Endothelial cell of hepatic sinusoid (primary cell): ENCODE results near the gene MAN1A1.

Source experiments
- in situ Hi-C: cut with HindIII; loops from 2 replicates; pipeline ENCODE4 v1.10.0; 2017; ENCODE audit warnings: low sequenced_read_pairs

MAN1A1 gene

GRCh38 chr6:119152187-119152586 is 197.4 kb downstream of the MAN1A1 start:
- in situ Hi-C loops: no loop called here

- in situ Hi-C loops: no loop called here
Measured at GRCh38 chr6:119148825-119149525, 200.6 kb downstream of the MAN1A1 start.

- in situ Hi-C loops: no loop called here
Measured at GRCh38 chr6:119148098-119148824, 201.3 kb downstream of the MAN1A1 start.

GRCh38 chr6:119147101-119148053 is 202.2 kb downstream of the MAN1A1 start:
- in situ Hi-C loops: no loop called here

GRCh38 chr6:119145111-119145510 is 204.4 kb downstream of the MAN1A1 start:
- in situ Hi-C loops: no loop called here

GRCh38 chr6:119142637-119143036 is 206.9 kb downstream of the MAN1A1 start:
- in situ Hi-C loops: no loop called here

- in situ Hi-C loops: no loop called here
Measured at GRCh38 chr6:119142041-119142440, 207.5 kb downstream of the MAN1A1 start.

- in situ Hi-C loops: no loop called here
Measured at GRCh38 chr6:119140196-119141140, 209.1 kb downstream of the MAN1A1 start.

GRCh38 chr6:119138906-119139541 is 210.5 kb downstream of the MAN1A1 start:
- in situ Hi-C loops: no loop called here

- in situ Hi-C loops: no loop called here
Measured at GRCh38 chr6:119137194-119138072, 212.1 kb downstream of the MAN1A1 start.

GRCh38 chr6:119134752-119135151 is 214.8 kb downstream of the MAN1A1 start:
- in situ Hi-C loops: no loop called here

- in situ Hi-C loops: no loop called here
Measured at GRCh38 chr6:119133400-119133799, 216.2 kb downstream of the MAN1A1 start.

- in situ Hi-C loops: no loop called here
Measured at GRCh38 chr6:119132261-119132981, 217.1 kb downstream of the MAN1A1 start.

GRCh38 chr6:119129968-119130484 is 219.5 kb downstream of the MAN1A1 start:
- in situ Hi-C loops: no loop called here

GRCh38 chr6:119129148-119129967 is 220.2 kb downstream of the MAN1A1 start:
- in situ Hi-C loops: no loop called here

- in situ Hi-C loops: no loop called here
Measured at GRCh38 chr6:119128252-119128912, 221.2 kb downstream of the MAN1A1 start.
